GM10266 (cell line): ENCODE measurements around the gene GNL3.

Experiments used
- DNase-seq: peaks from one replicate; pipeline ENCODE4 v3.0.0; 2012; ENCODE audit errors: extremely low spot score
- TF ChIP-seq, protein P1 (sequence below): IDR thresholded peaks from 2 replicates; pipeline ENCODE4 v1.5.1; 2012; ENCODE audit warnings: mild to moderate bottlenecking, low read depth; ENCODE audit not compliant: control insufficient read depth, insufficient read depth; ENCODE audit errors: missing control alignments

GNL3 gene, protein sequence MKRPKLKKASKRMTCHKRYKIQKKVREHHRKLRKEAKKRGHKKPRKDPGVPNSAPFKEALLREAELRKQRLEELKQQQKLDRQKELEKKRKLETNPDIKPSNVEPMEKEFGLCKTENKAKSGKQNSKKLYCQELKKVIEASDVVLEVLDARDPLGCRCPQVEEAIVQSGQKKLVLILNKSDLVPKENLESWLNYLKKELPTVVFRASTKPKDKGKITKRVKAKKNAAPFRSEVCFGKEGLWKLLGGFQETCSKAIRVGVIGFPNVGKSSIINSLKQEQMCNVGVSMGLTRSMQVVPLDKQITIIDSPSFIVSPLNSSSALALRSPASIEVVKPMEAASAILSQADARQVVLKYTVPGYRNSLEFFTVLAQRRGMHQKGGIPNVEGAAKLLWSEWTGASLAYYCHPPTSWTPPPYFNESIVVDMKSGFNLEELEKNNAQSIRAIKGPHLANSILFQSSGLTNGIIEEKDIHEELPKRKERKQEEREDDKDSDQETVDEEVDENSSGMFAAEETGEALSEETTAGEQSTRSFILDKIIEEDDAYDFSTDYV

DNA sequence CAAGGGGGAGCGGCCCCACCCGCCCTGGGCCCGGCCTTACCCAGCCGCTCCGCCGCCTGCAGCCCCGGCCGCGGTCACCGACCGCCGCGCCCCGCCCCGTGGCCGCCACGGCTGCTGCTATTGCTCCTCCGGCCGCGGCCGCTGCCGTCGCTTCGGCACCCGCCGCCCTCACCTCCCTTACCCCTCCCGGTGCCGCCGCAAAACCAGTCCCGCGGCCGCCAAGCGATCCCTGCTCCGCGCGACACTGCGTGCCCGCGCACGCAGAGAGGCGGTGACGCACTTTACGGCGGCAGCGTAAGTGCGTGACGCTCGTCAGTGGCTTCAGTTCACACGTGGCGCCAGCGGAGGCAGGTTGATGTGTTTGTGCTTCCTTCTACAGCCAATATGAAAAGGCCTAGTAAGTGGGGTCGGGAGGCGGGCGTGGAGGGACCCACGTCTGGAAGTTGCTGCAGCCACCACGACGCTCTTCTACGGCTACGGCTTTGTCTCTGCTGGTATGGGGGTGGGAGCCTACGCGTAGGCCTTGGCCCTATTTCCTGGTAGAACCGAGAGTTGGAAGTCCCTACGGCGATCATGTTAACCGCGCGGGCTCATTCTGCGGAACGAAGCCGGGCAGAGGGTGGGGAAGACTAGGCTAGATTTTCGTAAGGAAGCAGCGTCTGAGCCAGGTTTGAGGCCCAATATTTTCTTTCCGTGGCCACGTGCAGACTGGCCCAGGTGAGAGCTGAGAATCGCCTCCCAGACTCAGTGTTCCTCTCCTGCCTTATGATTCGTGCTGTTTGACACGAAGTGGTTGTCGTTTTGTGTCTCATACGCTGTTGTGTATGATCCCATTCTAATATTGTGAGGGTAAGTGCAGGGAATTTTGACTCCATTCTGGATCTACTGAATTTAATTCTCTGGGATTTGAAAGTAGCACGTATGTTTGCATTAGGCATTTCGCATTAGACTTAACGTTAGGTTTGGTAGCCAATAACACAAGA is at the start of gene GNL3, which contains the start of gene PBRM1:
GNL3 (plus strand) TSS at position 324 of the 983 bp plus-strand sequence; CDS start at position 385, 61 bp downstream.
PBRM1 (minus strand) TSS at position 205 of the 983 bp plus-strand sequence.
- peak; percentile 92 for DNase-seq
- TF ChIP-seq, protein P1, sequence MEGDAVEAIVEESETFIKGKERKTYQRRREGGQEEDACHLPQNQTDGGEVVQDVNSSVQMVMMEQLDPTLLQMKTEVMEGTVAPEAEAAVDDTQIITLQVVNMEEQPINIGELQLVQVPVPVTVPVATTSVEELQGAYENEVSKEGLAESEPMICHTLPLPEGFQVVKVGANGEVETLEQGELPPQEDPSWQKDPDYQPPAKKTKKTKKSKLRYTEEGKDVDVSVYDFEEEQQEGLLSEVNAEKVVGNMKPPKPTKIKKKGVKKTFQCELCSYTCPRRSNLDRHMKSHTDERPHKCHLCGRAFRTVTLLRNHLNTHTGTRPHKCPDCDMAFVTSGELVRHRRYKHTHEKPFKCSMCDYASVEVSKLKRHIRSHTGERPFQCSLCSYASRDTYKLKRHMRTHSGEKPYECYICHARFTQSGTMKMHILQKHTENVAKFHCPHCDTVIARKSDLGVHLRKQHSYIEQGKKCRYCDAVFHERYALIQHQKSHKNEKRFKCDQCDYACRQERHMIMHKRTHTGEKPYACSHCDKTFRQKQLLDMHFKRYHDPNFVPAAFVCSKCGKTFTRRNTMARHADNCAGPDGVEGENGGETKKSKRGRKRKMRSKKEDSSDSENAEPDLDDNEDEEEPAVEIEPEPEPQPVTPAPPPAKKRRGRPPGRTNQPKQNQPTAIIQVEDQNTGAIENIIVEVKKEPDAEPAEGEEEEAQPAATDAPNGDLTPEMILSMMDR: no peak

- no peak for DNase-seq
- TF ChIP-seq, protein P1: no peak
These were observed 49.2 kb upstream of the GNL3 start for GRCh38 chr3:52636673-52637072.

GRCh38 chr3:52645549-52645948 is 40.3 kb upstream of the GNL3 start:
- DNase-seq: no peak
- TF ChIP-seq, protein P1: no peak

DNA sequence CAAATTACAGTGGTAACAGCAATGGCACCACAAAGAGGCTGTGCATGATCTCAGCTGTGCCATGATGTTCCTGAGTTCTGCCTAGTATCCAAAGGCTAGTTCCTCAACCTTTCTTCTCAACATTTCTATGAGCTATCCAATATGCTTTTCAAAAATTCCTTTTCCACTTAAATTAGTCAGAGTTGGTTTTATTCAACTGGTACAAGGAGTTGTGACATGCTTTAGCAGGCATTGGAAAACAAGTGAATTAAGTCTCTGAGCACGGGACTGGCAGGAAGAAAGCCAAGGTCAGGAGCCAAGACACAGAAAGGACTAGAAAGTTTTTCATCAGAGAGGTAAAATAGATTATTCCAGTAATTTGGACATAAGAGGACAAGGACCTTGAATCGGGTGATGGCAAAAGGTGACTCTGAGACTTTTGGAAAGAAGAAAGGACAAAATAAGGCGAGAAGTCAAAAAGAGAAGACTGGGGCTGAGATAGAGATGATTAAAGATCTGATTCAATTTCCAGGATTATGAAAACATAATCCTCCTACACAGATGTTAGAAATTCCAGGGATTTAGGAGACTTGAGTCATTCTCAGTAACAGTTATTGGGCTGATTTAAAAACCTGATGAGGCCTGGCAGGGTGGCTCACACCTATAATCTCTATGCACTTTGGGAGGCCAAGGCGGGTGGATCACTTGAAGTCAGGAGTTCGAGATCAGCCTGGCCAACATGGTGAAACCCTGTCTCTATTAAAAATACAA is 36.2 kb upstream of the GNL3 start:
- TF ChIP-seq, protein P1: no peak
- DNase-seq: no peak

- no peak for DNase-seq
- TF ChIP-seq, protein P1: no peak
These were observed 35.4 kb upstream of the GNL3 start for GRCh38 chr3:52650439-52650838.

GRCh38 chr3:52651592-52651991 is 34.2 kb upstream of the GNL3 start:
- TF ChIP-seq, protein P1: no peak
- DNase-seq: no peak
